SU-DHL-6 (cell line): ENCODE results near the gene ZNF213.

ENCODE experiments used
- H2AFZ ChIP-seq: fragments of 200-600 bp; sonication (generic); 2 replicates; pipeline ENCODE4 v1.6.1; 2014; ENCODE audit warnings: low read depth, mild to moderate bottlenecking, moderate library complexity, mixed read lengths, antibody characterized with exemption, low read length; ENCODE audit not compliant: severe bottlenecking
- H3F3A ChIP-seq: fragments of 200-600 bp; shearing (Covaris generic); 2 replicates; pipeline ENCODE4 v1.6.0; 2016; ENCODE audit warnings: antibody characterized with exemption, mild to moderate bottlenecking; ENCODE audit not compliant: insufficient read depth
- H3K27ac ChIP-seq: fragments of 200-600 bp; sonication (generic); 2 replicates; pipeline ENCODE4 v1.5.1; 2016; ENCODE audit warnings: low read depth, mild to moderate bottlenecking, low read length, moderate library complexity, mixed read lengths
- H3K27me3 ChIP-seq: fragments of 200-600 bp; sonication (generic), shearing (Covaris generic); 2 replicates; pipeline ENCODE4 v1.6.0; 2014; ENCODE audit warnings: mild to moderate bottlenecking, low read length
- H3K36me3 ChIP-seq: fragments of 200-600 bp; sonication (generic); 2 replicates; pipeline ENCODE4 v1.6.1; 2014; ENCODE audit warnings: mild to moderate bottlenecking, low read length, mixed read lengths
- H3K4me2 ChIP-seq: fragments of 300-600, 200-600 bp; shearing (Covaris generic), sonication (generic); 2 replicates; pipeline ENCODE4 v1.6.0; 2014; ENCODE audit warnings: low read length, low read depth, mild to moderate bottlenecking; ENCODE audit not compliant: poor library complexity, severe bottlenecking
- H3K4me3 ChIP-seq: fragments of 200-600 bp; sonication (generic); 2 replicates; pipeline ENCODE4 v1.5.1; 2014; ENCODE audit warnings: antibody characterized with exemption, low read length, mild to moderate bottlenecking, mixed read lengths; ENCODE audit not compliant: insufficient read depth, poor library complexity, severe bottlenecking
- H3K79me2 ChIP-seq: fragments of 200-600 bp; sonication (generic); 2 replicates; pipeline ENCODE4 v1.6.1; 2014; ENCODE audit warnings: mild to moderate bottlenecking, low read length, moderate library complexity; ENCODE audit not compliant: insufficient read depth
- H3K9ac ChIP-seq: fragments of 200-600 bp; sonication (generic); 2 replicates; pipeline ENCODE4 v1.7.0; 2014; ENCODE audit warnings: mild to moderate bottlenecking, low read length
- H3K9me2 ChIP-seq: fragments of 200-600 bp; sonication (generic); replicated peaks from 2 replicates; pipeline ENCODE4 v1.6.1; 2014; ENCODE audit warnings: low read length; ENCODE audit not compliant: insufficient read depth
- H3K9me3 ChIP-seq: fragments of 200-600 bp; sonication (generic); 2 replicates; pipeline ENCODE4 v1.6.1; 2014; ENCODE audit warnings: low read length, mixed read lengths; ENCODE audit not compliant: insufficient read depth
- H4K20me1 ChIP-seq: fragments of 200-600 bp; sonication (generic); 2 replicates; pipeline ENCODE4 v1.6.1; 2014; ENCODE audit warnings: low read depth, mild to moderate bottlenecking, antibody characterized with exemption, low read length, moderate library complexity, mixed read lengths
- EZH2phosphoT487 ChIP-seq: fragments of 200-600 bp; sonication (generic), shearing (Covaris generic); conservative IDR thresholded peaks from 2 replicates; pipeline ENCODE4 v1.6.1; 2018; ENCODE audit warnings: mild to moderate bottlenecking, antibody characterized with exemption, low read length, moderate library complexity, mixed read lengths
- TF ChIP-seq, protein P1 (sequence below): fragments of 200-600 bp; sonication (generic); IDR thresholded peaks from one replicate; pipeline ENCODE4 v1.5.1; 2017; ENCODE audit warnings: antibody characterized with exemption, mild to moderate bottlenecking, low read length, moderate library complexity; ENCODE audit not compliant: insufficient read depth, poor library complexity, severe bottlenecking

Gene ZNF213

DNA sequence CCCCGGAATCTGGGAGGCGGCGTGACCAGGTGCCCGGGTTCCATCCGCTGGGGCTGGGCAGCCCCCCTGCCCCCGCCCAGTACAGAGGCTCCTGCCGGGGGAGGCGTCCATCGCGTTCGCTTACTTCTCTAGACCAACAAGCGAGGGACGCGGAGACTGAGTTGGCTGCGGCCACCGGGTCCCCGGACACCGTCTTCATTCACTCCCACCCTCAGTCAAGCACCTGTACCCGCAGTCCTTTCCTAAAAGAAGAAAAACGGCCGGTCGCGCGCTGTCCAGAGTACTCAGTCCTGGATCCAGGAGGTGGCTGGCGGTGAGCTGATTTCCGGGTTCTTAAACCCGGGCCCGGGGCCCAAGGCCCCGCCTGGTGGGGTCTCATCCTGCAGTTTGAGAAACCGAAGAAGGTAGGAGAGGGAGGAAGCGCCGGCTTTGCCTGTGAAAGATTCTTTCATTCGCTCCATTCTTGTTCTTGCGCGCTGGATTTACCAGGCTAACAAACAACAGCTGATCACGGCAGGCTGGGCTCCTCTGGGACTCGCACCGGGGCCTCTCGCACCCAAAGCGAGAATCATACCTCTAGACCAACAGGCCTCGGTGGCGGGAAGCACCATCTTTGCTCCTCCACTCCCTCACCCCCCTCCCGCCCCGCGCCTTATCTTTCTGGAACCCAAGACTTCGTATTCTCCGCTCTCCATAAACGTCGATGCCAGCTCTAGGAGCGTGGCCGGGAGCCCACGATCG is 35.8 kb downstream of the ZNF213 start:
- no peaks in the 10 kb centered on the region for H3K36me3 ChIP-seq
- H3K9me3 ChIP-seq = no peaks in the 10 kb centered on the region
- H3K9me2 ChIP-seq = no peaks in the 10 kb centered on the region
- no peaks in the 10 kb centered on the region for H3F3A ChIP-seq
- H3K9ac ChIP-seq = no peak overlapping the region
- H3K4me2 ChIP-seq = no peak overlapping the region
- H3K27me3 ChIP-seq = no peaks in the 10 kb centered on the region
- H3K4me3 ChIP-seq = no peak overlapping the region
- H4K20me1 ChIP-seq = no peaks in the 10 kb centered on the region
- H3K79me2 ChIP-seq = no peaks in the 10 kb centered on the region
- no peak for TF ChIP-seq EZH2phosphoT487
- TF ChIP-seq, protein P1, sequence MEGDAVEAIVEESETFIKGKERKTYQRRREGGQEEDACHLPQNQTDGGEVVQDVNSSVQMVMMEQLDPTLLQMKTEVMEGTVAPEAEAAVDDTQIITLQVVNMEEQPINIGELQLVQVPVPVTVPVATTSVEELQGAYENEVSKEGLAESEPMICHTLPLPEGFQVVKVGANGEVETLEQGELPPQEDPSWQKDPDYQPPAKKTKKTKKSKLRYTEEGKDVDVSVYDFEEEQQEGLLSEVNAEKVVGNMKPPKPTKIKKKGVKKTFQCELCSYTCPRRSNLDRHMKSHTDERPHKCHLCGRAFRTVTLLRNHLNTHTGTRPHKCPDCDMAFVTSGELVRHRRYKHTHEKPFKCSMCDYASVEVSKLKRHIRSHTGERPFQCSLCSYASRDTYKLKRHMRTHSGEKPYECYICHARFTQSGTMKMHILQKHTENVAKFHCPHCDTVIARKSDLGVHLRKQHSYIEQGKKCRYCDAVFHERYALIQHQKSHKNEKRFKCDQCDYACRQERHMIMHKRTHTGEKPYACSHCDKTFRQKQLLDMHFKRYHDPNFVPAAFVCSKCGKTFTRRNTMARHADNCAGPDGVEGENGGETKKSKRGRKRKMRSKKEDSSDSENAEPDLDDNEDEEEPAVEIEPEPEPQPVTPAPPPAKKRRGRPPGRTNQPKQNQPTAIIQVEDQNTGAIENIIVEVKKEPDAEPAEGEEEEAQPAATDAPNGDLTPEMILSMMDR = no peak
- H3K27ac ChIP-seq = no peak overlapping the region
- no peak overlapping the region for H2AFZ ChIP-seq

DNA sequence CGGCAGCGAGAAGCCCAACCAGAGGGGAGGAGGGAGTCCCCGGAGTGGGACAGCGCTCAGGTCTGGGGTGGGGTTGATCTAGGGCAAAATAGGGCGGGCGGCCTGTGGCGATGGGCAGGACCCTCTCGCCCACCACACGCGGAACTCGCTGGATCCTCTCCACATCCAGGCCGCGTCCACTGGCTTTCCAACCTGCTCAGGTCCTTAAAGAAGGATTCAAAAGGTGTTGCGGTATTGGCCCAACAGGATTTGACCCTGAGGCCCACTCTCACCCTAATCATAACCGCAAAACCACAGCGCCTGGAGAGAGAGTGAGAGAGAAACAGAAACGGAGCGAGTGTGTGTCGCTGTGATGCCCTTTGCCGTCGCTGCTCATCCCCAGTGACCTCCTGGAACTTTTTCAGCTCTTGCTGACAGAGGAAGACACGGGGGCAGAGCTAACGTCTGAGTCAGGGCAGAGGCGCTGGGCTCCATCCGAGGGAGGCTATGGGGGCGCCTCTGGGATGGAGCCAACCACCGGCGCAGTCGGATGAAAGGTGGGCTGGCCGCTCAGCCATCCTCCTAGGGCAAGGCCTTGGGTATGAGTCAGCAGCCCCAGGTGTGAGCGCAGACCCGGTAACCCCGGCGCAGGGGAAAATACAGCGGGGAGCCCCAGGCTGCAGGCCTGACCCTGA is 36.5 kb downstream of the ZNF213 start:
- no peak overlapping the region for H2AFZ ChIP-seq
- H3K36me3 ChIP-seq = no peaks in the 10 kb centered on the region
- H3K9me2 ChIP-seq = no peaks in the 10 kb centered on the region
- TF ChIP-seq, protein P1 = no peak
- H3K4me2 ChIP-seq = no peak overlapping the region
- H3K4me3 ChIP-seq = no peak overlapping the region
- H3K9ac ChIP-seq = no peak overlapping the region
- H3K9me3 ChIP-seq = no peaks in the 10 kb centered on the region
- H4K20me1 ChIP-seq = no peaks in the 10 kb centered on the region
- no peaks in the 10 kb centered on the region for H3K79me2 ChIP-seq
- no peaks in the 10 kb centered on the region for H3F3A ChIP-seq
- H3K27me3 ChIP-seq = no peaks in the 10 kb centered on the region
- no peak overlapping the region for H3K27ac ChIP-seq

DNA sequence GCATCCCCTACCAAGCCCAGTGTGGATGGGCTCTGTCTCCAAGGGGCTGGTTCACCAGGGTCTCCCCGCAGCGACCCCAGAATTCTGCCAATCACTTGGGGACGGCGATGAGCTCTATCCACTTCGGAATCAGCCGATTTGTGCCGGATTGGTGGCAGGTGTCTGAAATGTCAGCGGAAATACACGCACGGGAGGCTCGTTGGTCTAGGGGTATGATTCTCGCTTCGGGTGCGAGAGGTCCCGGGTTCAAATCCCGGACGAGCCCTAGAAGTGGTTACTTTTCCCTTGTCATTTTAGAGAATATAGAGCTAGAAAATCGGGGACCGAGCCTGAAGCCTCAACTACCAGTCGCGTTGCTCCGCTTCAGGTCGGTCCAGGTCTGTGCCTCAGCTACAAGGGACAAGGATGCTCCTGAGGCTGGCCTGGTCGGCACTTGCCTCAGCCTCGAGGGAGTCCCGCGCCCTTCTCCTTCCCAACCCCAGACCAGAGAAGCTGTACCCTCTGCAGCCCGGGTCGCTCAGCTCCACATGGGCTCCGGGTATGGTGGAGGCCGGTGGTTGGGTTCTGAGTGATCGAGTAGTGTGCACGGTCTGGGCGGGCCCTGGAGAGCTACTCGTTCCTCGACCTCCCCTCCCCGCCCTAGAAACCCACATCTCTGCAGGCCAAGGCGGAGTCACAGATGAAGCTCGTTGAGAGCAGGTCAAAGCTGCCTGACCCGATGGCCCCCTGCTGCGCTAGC is 37.2 kb downstream of the ZNF213 start:
- no peak overlapping the region for H3K4me2 ChIP-seq
- H3K9ac ChIP-seq = no peak overlapping the region
- no peaks in the 10 kb centered on the region for H3K9me2 ChIP-seq
- no peaks in the 10 kb centered on the region for H3K36me3 ChIP-seq
- no peak overlapping the region for H3K4me3 ChIP-seq
- H2AFZ ChIP-seq = no peak overlapping the region
- no peak overlapping the region for H3K27ac ChIP-seq
- H3F3A ChIP-seq = no peaks in the 10 kb centered on the region
- no peaks in the 10 kb centered on the region for H3K27me3 ChIP-seq
- no peaks in the 10 kb centered on the region for H4K20me1 ChIP-seq
- TF ChIP-seq, protein P1 = no peak
- no peak for TF ChIP-seq EZH2phosphoT487
- H3K79me2 ChIP-seq = no peaks in the 10 kb centered on the region
- no peaks in the 10 kb centered on the region for H3K9me3 ChIP-seq
